Nephron progenitor cell (in vitro differentiated cells): ENCODE data around the gene CYFIP1.

ENCODE experiments used
- DNase-seq: peaks from one replicate; pipeline ENCODE4 v3.0.0; 2021
- H3K27ac Mint-ChIP-seq: 2 replicates; pipeline ENCODE4 v1.8.0; 2021; ENCODE audit warnings: mild to moderate bottlenecking, moderate library complexity, mixed read lengths
- H3K27me3 Mint-ChIP-seq: 2 replicates; pipeline ENCODE4 v1.8.0; 2021; ENCODE audit warnings: mild to moderate bottlenecking, low read depth, mixed read lengths; ENCODE audit not compliant: poor library complexity
- H3K36me3 Mint-ChIP-seq: 2 replicates; pipeline ENCODE4 v1.8.0; 2021; ENCODE audit warnings: low read depth, mixed read lengths
- H3K4me1 Mint-ChIP-seq: 2 replicates; pipeline ENCODE4 v1.8.0; 2021; ENCODE audit warnings: mixed read lengths
- H3K4me3 Mint-ChIP-seq: 2 replicates; pipeline ENCODE4 v1.8.0; 2021; ENCODE audit warnings: mild to moderate bottlenecking, moderate library complexity, mixed read lengths
- H3K9me3 Mint-ChIP-seq: 2 replicates; pipeline ENCODE4 v1.8.0; 2021; ENCODE audit warnings: mild to moderate bottlenecking, moderate library complexity, mixed read lengths
- CTCF ChIP-seq: fragments of 200-600 bp; sonication (generic); IDR thresholded peaks from 2 replicates; pipeline ENCODE4 v1.5.0; 2021; ENCODE audit warnings: antibody characterized with exemption

The CYFIP1 gene

GRCh38 chr15:22873841-22874240 lies 106.3 kb downstream of the CYFIP1 start:
- no peak for DNase-seq
- H3K4me1 Mint-ChIP-seq = peaks cover 11% of the 10 kb centered on the region
- H3K27ac Mint-ChIP-seq = peak overlapping the region; percentile 89
- no peak overlapping the region for H3K4me3 Mint-ChIP-seq
- peaks cover 21% of the 10 kb centered on the region for H3K9me3 Mint-ChIP-seq
- H3K27me3 Mint-ChIP-seq = no peaks in the 10 kb centered on the region
- H3K36me3 Mint-ChIP-seq = peaks cover 94% of the 10 kb centered on the region
- no peak for TF ChIP-seq CTCF

- H3K27ac Mint-ChIP-seq = peak overlapping the region; percentile 89
- peaks cover 21% of the 10 kb centered on the region for H3K9me3 Mint-ChIP-seq
- H3K4me3 Mint-ChIP-seq = no peak overlapping the region
- H3K36me3 Mint-ChIP-seq = peaks cover 88% of the 10 kb centered on the region
- H3K4me1 Mint-ChIP-seq = peaks cover 11% of the 10 kb centered on the region
- H3K27me3 Mint-ChIP-seq = no peaks in the 10 kb centered on the region
- peak; percentile 26 for DNase-seq
- no peak for TF ChIP-seq CTCF
Measured at GRCh38 chr15:22872936-22873701, 107.0 kb downstream of the CYFIP1 start.

- H3K9me3 Mint-ChIP-seq = peaks cover 13% of the 10 kb centered on the region
- H3K27me3 Mint-ChIP-seq = no peaks in the 10 kb centered on the region
- H3K4me1 Mint-ChIP-seq = peaks cover 11% of the 10 kb centered on the region
- peak overlapping the region; percentile 62 for H3K27ac Mint-ChIP-seq
- H3K4me3 Mint-ChIP-seq = no peak overlapping the region
- H3K36me3 Mint-ChIP-seq = peaks cover 76% of the 10 kb centered on the region
- DNase-seq = no peak
- no peak for TF ChIP-seq CTCF
Measured at GRCh38 chr15:22871481-22872086, 108.6 kb downstream of the CYFIP1 start.

- H3K27me3 Mint-ChIP-seq = no peaks in the 10 kb centered on the region
- no peak overlapping the region for H3K4me3 Mint-ChIP-seq
- peaks cover 76% of the 10 kb centered on the region for H3K36me3 Mint-ChIP-seq
- peaks cover 13% of the 10 kb centered on the region for H3K9me3 Mint-ChIP-seq
- peak overlapping the region; percentile 62 for H3K27ac Mint-ChIP-seq
- peaks cover 11% of the 10 kb centered on the region for H3K4me1 Mint-ChIP-seq
- no peak for TF ChIP-seq CTCF
- DNase-seq = no peak
Measured at GRCh38 chr15:22870865-22871264, 109.3 kb downstream of the CYFIP1 start.

GRCh38 chr15:22869856-22870255 lies 110.3 kb downstream of the CYFIP1 start:
- Mint-ChIP-seq H3K36me3 (peaks cover 72% of the 10 kb centered on the region), H3K27ac (no peak overlapping the region), H3K4me3 (no peak overlapping the region), H3K9me3 (peaks cover 13% of the 10 kb centered on the region), H3K27me3 (no peaks in the 10 kb centered on the region), H3K4me1 (peaks cover 9% of the 10 kb centered on the region)
- no peak for TF ChIP-seq CTCF
- no peak for DNase-seq
